Liver (tissue), 9 donors: ENCODE results near the gene MOB3B. TPM values are rescaled to one million over a fixed set of nuclear protein-coding genes. Genes with fewer than 3 reads are reported as not detected.

Source experiments
- DNase-seq: peaks from one replicate; pipeline ENCODE4 v3.0.0-alpha.2; 2017; ENCODE audit warnings: low spot score
- H3K27ac ChIP-seq, 2 donors: one replicate each; pipeline ENCODE4 v1.7.0; 2013; ENCODE audit warnings: inconsistent platforms in 2 of 2, low read length in 2 of 2, control low read depth in 1 of 2, low read depth in 1 of 2, mild to moderate bottlenecking in 1 of 2
- H3K27me3 ChIP-seq, 4 donors: one replicate each; pipeline versions ENCODE4 v1.6.1 to v1.7.0; 2013; ENCODE audit warnings: low read length in 3 of 4, inconsistent platforms in 1 of 4, mild to moderate bottlenecking in 1 of 4, moderate library complexity in 1 of 4; ENCODE audit not compliant: control insufficient read depth in 4 of 4, insufficient read depth in 4 of 4
- H3K36me3 ChIP-seq, 4 donors: one replicate each; pipeline versions ENCODE4 v1.6.1 to v1.7.0; 2013; ENCODE audit warnings: low read length in 3 of 4, mild to moderate bottlenecking in 3 of 4, low read depth in 1 of 4, moderate library complexity in 1 of 4; ENCODE audit not compliant: control insufficient read depth in 4 of 4, insufficient read depth in 3 of 4
- H3K4me1 ChIP-seq, 4 donors: one replicate each; pipeline versions ENCODE4 v1.6.1 to v1.7.0; 2013; ENCODE audit warnings: low read length in 3 of 4, mild to moderate bottlenecking in 3 of 4, moderate library complexity in 1 of 4; ENCODE audit not compliant: control insufficient read depth in 4 of 4, insufficient read depth in 4 of 4
- H3K4me3 ChIP-seq, 3 donors: one replicate each; pipeline versions ENCODE4 v1.6.1 to v1.7.0; 2013; ENCODE audit warnings: low read length in 3 of 3, control low read depth in 1 of 3, low read depth in 1 of 3, mild to moderate bottlenecking in 1 of 3
- H3K9ac ChIP-seq, 2 donors: one replicate each; pipeline ENCODE4 v1.7.0; 2013; ENCODE audit warnings: low read length in 2 of 2, mild to moderate bottlenecking in 2 of 2, moderate library complexity in 2 of 2, control low read depth in 1 of 2, low read depth in 1 of 2
- H3K9me3 ChIP-seq, 4 donors: one replicate each; pipeline versions ENCODE4 v1.6.1 to v1.7.0; 2013; ENCODE audit warnings: low read length in 3 of 4; ENCODE audit not compliant: control insufficient read depth in 4 of 4
- EGR1 ChIP-seq, 2 donors: IDR thresholded peaks; 2 replicates each; pipeline ENCODE4 v1.6.1; 2016 to 2018; ENCODE audit warnings: antibody characterized with exemption in 2 of 2, low read depth in 2 of 2
- FOXA1 ChIP-seq: IDR thresholded peaks from 2 replicates; pipeline ENCODE4 v1.6.1; 2016; ENCODE audit warnings: antibody characterized with exemption
- GABPA ChIP-seq, 2 donors: IDR thresholded peaks in 1 of 2; conservative IDR thresholded peaks in 1 of 2; 2 replicates each; pipeline ENCODE4 v1.6.1; 2016; ENCODE audit warnings: antibody characterized with exemption in 2 of 2, mild to moderate bottlenecking in 1 of 2, moderate library complexity in 1 of 2
- HNF4A ChIP-seq, 2 donors: conservative IDR thresholded peaks; 2 replicates each; pipeline ENCODE4 v1.6.1; 2016; ENCODE audit warnings: antibody characterized with exemption in 2 of 2, mild to moderate bottlenecking in 2 of 2
- HNF4G ChIP-seq: IDR thresholded peaks from 2 replicates; pipeline ENCODE4 v1.6.1; 2016; ENCODE audit warnings: antibody characterized with exemption
- JUND ChIP-seq, 2 donors: IDR thresholded peaks; 2 replicates each; pipeline ENCODE4 v1.6.1; 2016; ENCODE audit warnings: antibody characterized with exemption in 2 of 2
- RAD21 ChIP-seq, 2 donors: IDR thresholded peaks; 2 replicates each; pipeline ENCODE4 v1.6.1; 2016; ENCODE audit warnings: antibody characterized with exemption in 2 of 2, mild to moderate bottlenecking in 2 of 2
- RXRA ChIP-seq, 2 donors: IDR thresholded peaks; 2 replicates each; pipeline ENCODE4 v1.6.1; 2017 to 2018; ENCODE audit warnings: antibody characterized with exemption in 2 of 2, mild to moderate bottlenecking in 1 of 2
- SP1 ChIP-seq: IDR thresholded peaks from 2 replicates; pipeline ENCODE4 v1.6.1; 2018; ENCODE audit warnings: antibody characterized with exemption, mild to moderate bottlenecking
- WGBS: extraction: QIAGEN DNeasy Blood & Tissue Kit; methylation state at CpG from one replicate; pipeline ENCODE4 v1.1.7; 2013; 5-methylcytosine and 5-hydroxymethylcytosine counted together
- polyA plus RNA-seq, 2 donors: library from polyadenylated mRNA; stranded (reverse) in 1 of 2; unstranded in 1 of 2; fragments of 200-250 nt in 1 of 2; fragments of >200 nt in 1 of 2; fragmentation: Nextera tagmentation in 1 of 2; extraction: Ambion mirVana in 1 of 2; gene quantifications; one replicate each; pipeline versions ENCODE4 v1.2.1 to v1.2.3, GENCODE V29; 2013 to 2015
- total RNA-seq, 2 donors: library from RNA; depleted of rRNA; stranded (reverse); fragments of >200 nt; gene quantifications; one replicate each; pipeline ENCODE4 v1.2.3, GENCODE V29; 2014
- TF ChIP-seq, protein P1 (sequence below): fragments of 150-350 bp; IDR thresholded peaks from 2 replicates; pipeline ENCODE4 v1.5.1; 2017; ENCODE audit warnings: improper control_type of control experiment, low read depth, low read length; ENCODE audit not compliant: missing input control
- TF ChIP-seq, protein P2 (sequence below): IDR thresholded peaks from 2 replicates; pipeline ENCODE4 v1.6.1; 2016; ENCODE audit warnings: antibody characterized with exemption
- TF ChIP-seq, protein P3 (sequence below): IDR thresholded peaks from 2 replicates; pipeline ENCODE4 v1.6.1; 2016; ENCODE audit warnings: antibody characterized with exemption, mild to moderate bottlenecking
- TF ChIP-seq, protein P4 (sequence below): IDR thresholded peaks from 2 replicates; pipeline ENCODE4 v1.6.1; 2016; ENCODE audit warnings: antibody characterized with exemption
- TF ChIP-seq, protein P5 (sequence below): IDR thresholded peaks from 2 replicates; pipeline ENCODE4 v1.6.1; 2016; ENCODE audit warnings: antibody characterized with exemption
- donor health status: healthy.
- donor health status: healthy.
- donor health status: healthy.
- donor health status: healthy.
- donor health status: healthy.

Gene MOB3B
- total and polyA plus RNA-seq, 4 donors: 0.36 to 1.1 (median 0.76) TPM

DNA sequence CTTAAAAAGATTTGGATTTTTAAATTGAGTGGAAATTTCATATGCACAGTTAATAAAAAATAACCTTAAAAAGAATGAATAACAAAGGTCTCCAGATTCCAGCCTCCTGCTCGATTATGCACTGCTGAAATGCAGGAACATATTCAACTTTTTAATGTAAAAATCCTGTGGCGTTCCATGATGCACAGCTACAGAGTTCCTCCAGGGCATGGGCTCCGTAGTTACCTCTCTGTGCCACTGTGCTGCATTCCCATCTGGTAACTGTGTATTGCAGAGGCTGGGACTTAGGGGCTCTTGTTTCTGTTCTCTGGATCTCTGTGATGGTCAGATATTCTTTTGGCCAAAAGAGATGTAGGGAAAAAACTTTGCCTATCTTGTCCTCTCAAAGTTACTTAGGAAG is 201.1 kb downstream of the MOB3B start:
- H3K27ac ChIP-seq: no peak overlapping the region
- WGBS: 91% methylated on average over 3 of the region's 3 CpGs
- H3K9ac ChIP-seq: no peak overlapping the region

DNA sequence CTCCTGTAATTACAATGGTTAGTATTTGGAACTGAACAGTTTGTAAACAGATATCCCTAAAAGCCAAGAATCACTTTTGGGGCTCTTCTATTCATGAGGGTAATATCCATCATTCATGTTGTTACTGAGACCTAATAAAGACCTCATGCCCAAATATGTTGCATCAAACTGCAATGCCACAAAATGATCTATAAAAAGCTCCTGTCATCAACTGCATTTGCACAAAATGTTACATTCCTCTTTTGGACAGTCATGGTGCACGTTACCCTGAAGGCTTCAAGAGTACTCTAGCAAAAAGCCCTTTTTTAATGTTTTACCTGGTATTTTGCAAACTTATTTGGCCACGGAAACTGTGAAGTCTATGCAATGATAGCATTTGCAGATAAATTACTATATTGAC is 218.4 kb downstream of the MOB3B start:
- no peak for DNase-seq
- WGBS: 88% methylated on average over 2 of the region's 2 CpGs
- H3K27ac ChIP-seq: no peak overlapping the region
- H3K36me3 ChIP-seq: no peaks in the 10 kb centered on the region
- no peaks in the 10 kb centered on the region for H3K9me3 ChIP-seq
- H3K4me1 ChIP-seq: no peaks in the 10 kb centered on the region
- no peak overlapping the region for H3K4me3 ChIP-seq
- no peaks in the 10 kb centered on the region for H3K27me3 ChIP-seq
- TF ChIP-seq, protein P1, sequence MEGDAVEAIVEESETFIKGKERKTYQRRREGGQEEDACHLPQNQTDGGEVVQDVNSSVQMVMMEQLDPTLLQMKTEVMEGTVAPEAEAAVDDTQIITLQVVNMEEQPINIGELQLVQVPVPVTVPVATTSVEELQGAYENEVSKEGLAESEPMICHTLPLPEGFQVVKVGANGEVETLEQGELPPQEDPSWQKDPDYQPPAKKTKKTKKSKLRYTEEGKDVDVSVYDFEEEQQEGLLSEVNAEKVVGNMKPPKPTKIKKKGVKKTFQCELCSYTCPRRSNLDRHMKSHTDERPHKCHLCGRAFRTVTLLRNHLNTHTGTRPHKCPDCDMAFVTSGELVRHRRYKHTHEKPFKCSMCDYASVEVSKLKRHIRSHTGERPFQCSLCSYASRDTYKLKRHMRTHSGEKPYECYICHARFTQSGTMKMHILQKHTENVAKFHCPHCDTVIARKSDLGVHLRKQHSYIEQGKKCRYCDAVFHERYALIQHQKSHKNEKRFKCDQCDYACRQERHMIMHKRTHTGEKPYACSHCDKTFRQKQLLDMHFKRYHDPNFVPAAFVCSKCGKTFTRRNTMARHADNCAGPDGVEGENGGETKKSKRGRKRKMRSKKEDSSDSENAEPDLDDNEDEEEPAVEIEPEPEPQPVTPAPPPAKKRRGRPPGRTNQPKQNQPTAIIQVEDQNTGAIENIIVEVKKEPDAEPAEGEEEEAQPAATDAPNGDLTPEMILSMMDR: no peak
- TF ChIP-seq GABPA (IDR thresholded peaks at IDR 0.05 in 1 of 2, conservative IDR thresholded peaks at IDR 0.05 in 1 of 2): no peak
- TF ChIP-seq, protein P2, sequence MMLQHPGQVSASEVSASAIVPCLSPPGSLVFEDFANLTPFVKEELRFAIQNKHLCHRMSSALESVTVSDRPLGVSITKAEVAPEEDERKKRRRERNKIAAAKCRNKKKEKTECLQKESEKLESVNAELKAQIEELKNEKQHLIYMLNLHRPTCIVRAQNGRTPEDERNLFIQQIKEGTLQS: no peak
- TF ChIP-seq, protein P3, sequence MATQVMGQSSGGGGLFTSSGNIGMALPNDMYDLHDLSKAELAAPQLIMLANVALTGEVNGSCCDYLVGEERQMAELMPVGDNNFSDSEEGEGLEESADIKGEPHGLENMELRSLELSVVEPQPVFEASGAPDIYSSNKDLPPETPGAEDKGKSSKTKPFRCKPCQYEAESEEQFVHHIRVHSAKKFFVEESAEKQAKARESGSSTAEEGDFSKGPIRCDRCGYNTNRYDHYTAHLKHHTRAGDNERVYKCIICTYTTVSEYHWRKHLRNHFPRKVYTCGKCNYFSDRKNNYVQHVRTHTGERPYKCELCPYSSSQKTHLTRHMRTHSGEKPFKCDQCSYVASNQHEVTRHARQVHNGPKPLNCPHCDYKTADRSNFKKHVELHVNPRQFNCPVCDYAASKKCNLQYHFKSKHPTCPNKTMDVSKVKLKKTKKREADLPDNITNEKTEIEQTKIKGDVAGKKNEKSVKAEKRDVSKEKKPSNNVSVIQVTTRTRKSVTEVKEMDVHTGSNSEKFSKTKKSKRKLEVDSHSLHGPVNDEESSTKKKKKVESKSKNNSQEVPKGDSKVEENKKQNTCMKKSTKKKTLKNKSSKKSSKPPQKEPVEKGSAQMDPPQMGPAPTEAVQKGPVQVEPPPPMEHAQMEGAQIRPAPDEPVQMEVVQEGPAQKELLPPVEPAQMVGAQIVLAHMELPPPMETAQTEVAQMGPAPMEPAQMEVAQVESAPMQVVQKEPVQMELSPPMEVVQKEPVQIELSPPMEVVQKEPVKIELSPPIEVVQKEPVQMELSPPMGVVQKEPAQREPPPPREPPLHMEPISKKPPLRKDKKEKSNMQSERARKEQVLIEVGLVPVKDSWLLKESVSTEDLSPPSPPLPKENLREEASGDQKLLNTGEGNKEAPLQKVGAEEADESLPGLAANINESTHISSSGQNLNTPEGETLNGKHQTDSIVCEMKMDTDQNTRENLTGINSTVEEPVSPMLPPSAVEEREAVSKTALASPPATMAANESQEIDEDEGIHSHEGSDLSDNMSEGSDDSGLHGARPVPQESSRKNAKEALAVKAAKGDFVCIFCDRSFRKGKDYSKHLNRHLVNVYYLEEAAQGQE: no peak
- TF ChIP-seq EGR1 (IDR thresholded peaks at IDR 0.05; ENCODE audit: low read depth in 2 of 2): no peak
- TF ChIP-seq, protein P4, sequence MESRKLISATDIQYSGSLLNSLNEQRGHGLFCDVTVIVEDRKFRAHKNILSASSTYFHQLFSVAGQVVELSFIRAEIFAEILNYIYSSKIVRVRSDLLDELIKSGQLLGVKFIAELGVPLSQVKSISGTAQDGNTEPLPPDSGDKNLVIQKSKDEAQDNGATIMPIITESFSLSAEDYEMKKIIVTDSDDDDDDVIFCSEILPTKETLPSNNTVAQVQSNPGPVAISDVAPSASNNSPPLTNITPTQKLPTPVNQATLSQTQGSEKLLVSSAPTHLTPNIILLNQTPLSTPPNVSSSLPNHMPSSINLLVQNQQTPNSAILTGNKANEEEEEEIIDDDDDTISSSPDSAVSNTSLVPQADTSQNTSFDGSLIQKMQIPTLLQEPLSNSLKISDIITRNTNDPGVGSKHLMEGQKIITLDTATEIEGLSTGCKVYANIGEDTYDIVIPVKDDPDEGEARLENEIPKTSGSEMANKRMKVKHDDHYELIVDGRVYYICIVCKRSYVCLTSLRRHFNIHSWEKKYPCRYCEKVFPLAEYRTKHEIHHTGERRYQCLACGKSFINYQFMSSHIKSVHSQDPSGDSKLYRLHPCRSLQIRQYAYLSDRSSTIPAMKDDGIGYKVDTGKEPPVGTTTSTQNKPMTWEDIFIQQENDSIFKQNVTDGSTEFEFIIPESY: no peak
- no peak for TF ChIP-seq FOXA1
- no peak for TF ChIP-seq HNF4A (conservative IDR thresholded peaks at IDR 0.05)
- no peak for TF ChIP-seq SP1
- no peak for TF ChIP-seq JUND (IDR thresholded peaks at IDR 0.05)
- no peak for TF ChIP-seq RXRA (IDR thresholded peaks at IDR 0.05)
- TF ChIP-seq HNF4G: no peak
- TF ChIP-seq, protein P5, sequence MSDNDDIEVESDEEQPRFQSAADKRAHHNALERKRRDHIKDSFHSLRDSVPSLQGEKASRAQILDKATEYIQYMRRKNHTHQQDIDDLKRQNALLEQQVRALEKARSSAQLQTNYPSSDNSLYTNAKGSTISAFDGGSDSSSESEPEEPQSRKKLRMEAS: no peak
- no peak overlapping the region for H3K9ac ChIP-seq

More for the DNA sequence above, 201.1 kb downstream of the MOB3B start:
- Histone ChIP-seq H3K36me3 (no peaks in the 10 kb centered on the region), H3K4me1 (no peaks in the 10 kb centered on the region), H3K27me3 (no peaks in the 10 kb centered on the region), H3K4me3 (no peak overlapping the region), H3K9me3 (no peaks in the 10 kb centered on the region)
- no peak for DNase-seq
- TF ChIP-seq FOXA1 (no peak), RAD21 (IDR thresholded peaks at IDR 0.05) (no peak)
- TF ChIP-seq, protein P2: no peak
